ENCODE measurements around the gene SPHKAP.

GRCh38 chr2:227933884-227934283 lies 247.6 kb downstream of the SPHKAP start:
- TF ChIP-seq CTCF (IDR thresholded peaks at IDR 0.05; ENCODE audit: insufficient read depth, low read depth, low read length) (no peak), EZH2 (IDR thresholded peaks at IDR 0.05; ENCODE audit: insufficient read depth, low read length) (no peak)

All from astrocyte (in vitro differentiated cells and primary cell).